GM23338 (cell line): ENCODE data around the gene RABL6. TPM values are rescaled to one million over a fixed set of nuclear protein-coding genes. Genes with fewer than 3 reads are reported as not detected.
"Not testable (repeated sequence)": the region's sequence is repeated elsewhere in the genome, so short reads cannot be mapped to it uniquely, and the experiment has no call there.

Experiments
- ATAC-seq: fragments of 200-7000 bp; cut with Tn5 transposase; 3 replicates; pipeline ENCODE4 v1.9.1; 2020
- DNase-seq: peaks from one replicate; pipeline ENCODE4 v3.0.0-alpha.2; 2015; ENCODE audit warnings: low spot score
- H2AFZ ChIP-seq: fragments of 200-600 bp; sonication (generic); 2 replicates; pipeline ENCODE4 v1.8.0; 2016; ENCODE audit warnings: antibody characterized with exemption, mild to moderate bottlenecking, moderate library complexity
- H3F3A ChIP-seq: fragments of 200-600 bp; sonication (generic); replicated peaks from 2 replicates; pipeline ENCODE4 v1.8.0; 2017; ENCODE audit warnings: antibody characterized with exemption, mixed run types, low read depth
- H3K27ac ChIP-seq: fragments of 200-600 bp; sonication (generic); 2 replicates; pipeline ENCODE4 v1.6.1; 2016; ENCODE audit warnings: low read depth
- H3K27me3 ChIP-seq: fragments of 200-600 bp; sonication (generic); 2 replicates; pipeline ENCODE4 v1.8.0; 2016; ENCODE audit warnings: mild to moderate bottlenecking, mixed run types, moderate library complexity; ENCODE audit not compliant: insufficient read depth
- H3K36me3 ChIP-seq: fragments of 200-600 bp; sonication (generic); 2 replicates; pipeline ENCODE4 v1.8.0; 2016; ENCODE audit warnings: mild to moderate bottlenecking; ENCODE audit not compliant: insufficient read depth
- H3K4me1 ChIP-seq: fragments of 200-600 bp; sonication (generic); 2 replicates; pipeline ENCODE4 v1.8.0; 2016; ENCODE audit warnings: mild to moderate bottlenecking, moderate library complexity; ENCODE audit not compliant: insufficient read depth
- H3K4me2 ChIP-seq: fragments of 200-600 bp; sonication (generic); 2 replicates; pipeline ENCODE4 v1.7.1; 2017; ENCODE audit warnings: mixed run types
- H3K4me3 ChIP-seq: fragments of 200-600 bp; sonication (generic); 2 replicates; pipeline ENCODE4 v1.6.1; 2016; ENCODE audit warnings: mixed run types
- H3K79me2 ChIP-seq: fragments of 200-600 bp; sonication (generic); replicated peaks from 2 replicates; pipeline ENCODE4 v1.8.0; 2017; ENCODE audit warnings: mild to moderate bottlenecking; ENCODE audit not compliant: insufficient read depth
- H3K9me2 ChIP-seq: fragments of 200-600 bp; sonication (generic); 2 replicates; pipeline ENCODE4 v1.8.0; 2017; ENCODE audit not compliant: insufficient read depth
- H4K20me1 ChIP-seq: fragments of 200-600 bp; sonication (generic); replicated peaks from 2 replicates; pipeline ENCODE4 v1.8.0; 2017; ENCODE audit warnings: mild to moderate bottlenecking; ENCODE audit not compliant: insufficient read depth
- H3K27ac Mint-ChIP-seq: 2 replicates; pipeline ENCODE4 v1.8.0; 2020; ENCODE audit warnings: inconsistent platforms, mild to moderate bottlenecking, moderate library complexity, mixed read lengths
- H3K27me3 Mint-ChIP-seq: 3 replicates; pipeline ENCODE4 v1.8.0; 2022; ENCODE audit warnings: low read depth, mild to moderate bottlenecking, moderate library complexity, mixed read lengths, inconsistent platforms; ENCODE audit not compliant: insufficient read depth, poor library complexity
- H3K36me3 Mint-ChIP-seq: 3 replicates; pipeline ENCODE4 v1.8.0; 2021; ENCODE audit warnings: low read depth, mild to moderate bottlenecking, inconsistent platforms, moderate library complexity, mixed read lengths
- H3K4me1 Mint-ChIP-seq: 3 replicates; pipeline ENCODE4 v1.8.0; 2020; ENCODE audit warnings: mild to moderate bottlenecking, inconsistent platforms, mixed read lengths
- H3K4me3 Mint-ChIP-seq: 3 replicates; pipeline ENCODE4 v1.8.0; 2021; ENCODE audit warnings: moderate library complexity, mild to moderate bottlenecking, inconsistent platforms, mixed read lengths
- H3K9me3 Mint-ChIP-seq: 3 replicates; pipeline ENCODE4 v1.8.0; 2020; ENCODE audit warnings: moderate library complexity, mild to moderate bottlenecking, inconsistent platforms, mixed read lengths
- EZH2phosphoT487 ChIP-seq: fragments of 200-600 bp; sonication (generic); IDR thresholded peaks from one replicate; pipeline ENCODE4 v1.8.1; 2018; ENCODE audit warnings: antibody characterized with exemption; ENCODE audit not compliant: unreplicated experiment
- JUNB ChIP-seq: IDR thresholded peaks from one replicate; pipeline ENCODE4 v1.6.1; 2016; ENCODE audit warnings: antibody characterized with exemption; ENCODE audit not compliant: unreplicated experiment
- POLR2AphosphoS5 ChIP-seq: IDR thresholded peaks from 2 replicates; pipeline ENCODE4 v1.6.1; 2016; ENCODE audit warnings: antibody characterized with exemption, low read depth
- STAT1 ChIP-seq: IDR thresholded peaks from one replicate; pipeline ENCODE4 v1.6.1; 2016; ENCODE audit warnings: antibody characterized with exemption; ENCODE audit not compliant: unreplicated experiment
- ZNF114 ChIP-seq: fragments of 250-450 bp; sonication (Bioruptor Pico); IDR thresholded peaks from 2 replicates; pipeline ENCODE4 v1.5.0; 2020; ENCODE audit warnings: mild to moderate bottlenecking, moderate library complexity
- polyA plus RNA-seq: library from polyadenylated mRNA; unstranded; fragments of >200 nt; fragmentation: Nextera tagmentation; extraction: Ambion mirVana; gene quantifications from 2 replicates; pipeline ENCODE4 v1.2.1, GENCODE V29; 2016
- total RNA-seq: library from RNA; depleted of rRNA; stranded (reverse); fragments of >200 nt; shearing (Covaris generic); gene quantifications from 2 replicates; pipeline ENCODE4 v1.2.3, GENCODE V29; 2014
- TF ChIP-seq, protein P1 (sequence below): IDR thresholded peaks from one replicate; pipeline ENCODE4 v1.6.1; 2018; ENCODE audit warnings: antibody characterized with exemption; ENCODE audit not compliant: unreplicated experiment
- TF ChIP-seq, protein P2 (sequence below): IDR thresholded peaks from 2 replicates; pipeline ENCODE4 v1.6.1; 2016; ENCODE audit warnings: antibody characterized with exemption
- TF ChIP-seq, protein P3 (sequence below), 2 experiments: fragments of 200-600 bp in 1 of 2; sonication (generic) in 1 of 2; conservative IDR thresholded peaks; 2 replicates each; pipeline versions ENCODE4 v1.5.1 to v1.6.1; 2016 to 2017; ENCODE audit warnings: antibody characterized with exemption in 2 of 2, low read depth in 2 of 2, mild to moderate bottlenecking in 2 of 2, moderate library complexity in 1 of 2

The RABL6 gene
- total and polyA plus RNA-seq, 2 experiments from 2014 or later = 59.1 to 127 TPM

DNA sequence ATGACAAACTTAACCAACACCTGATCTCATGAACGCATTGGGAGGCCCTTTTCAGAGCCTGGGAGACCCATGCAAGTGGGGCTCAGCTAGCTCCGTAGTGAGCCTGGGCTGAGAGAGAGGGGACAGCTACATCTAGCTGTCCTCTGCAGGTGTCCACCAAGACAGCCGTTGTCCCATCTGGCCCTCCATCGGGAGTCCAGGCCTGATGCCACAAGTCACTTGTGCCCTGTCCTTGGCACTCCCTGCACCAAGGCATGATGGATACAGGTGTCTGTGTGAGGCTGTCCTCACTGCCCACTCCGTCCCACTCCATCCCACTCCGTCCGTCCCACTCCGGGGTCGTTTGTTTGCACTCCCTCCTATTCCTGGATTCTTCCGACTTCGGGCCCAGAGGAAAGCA is 60.9 kb downstream of the RABL6 start:
- Histone ChIP-seq H3K4me2 (no peak overlapping the region), H3K4me1 (peaks cover 3% of the 10 kb centered on the region; the same call in 1 of the 2 replicates), H3K4me3 (no peak overlapping the region), H3K9me2 (peaks cover 4% of the 10 kb centered on the region; the same call in 1 of the 2 replicates), H3K27ac (no peak overlapping the region), H3K79me2 (peaks cover 20% of the 10 kb centered on the region), H3F3A (no peaks in the 10 kb centered on the region), H4K20me1 (peaks cover 13% of the 10 kb centered on the region), H2AFZ (no peak overlapping the region), H3K27me3 (no peaks in the 10 kb centered on the region), H3K36me3 (no peaks in the 10 kb centered on the region; the same call in 1 of the 2 replicates)
- TF ChIP-seq POLR2AphosphoS5 = no peak
- TF ChIP-seq STAT1 = no peak
- TF ChIP-seq, protein P1, sequence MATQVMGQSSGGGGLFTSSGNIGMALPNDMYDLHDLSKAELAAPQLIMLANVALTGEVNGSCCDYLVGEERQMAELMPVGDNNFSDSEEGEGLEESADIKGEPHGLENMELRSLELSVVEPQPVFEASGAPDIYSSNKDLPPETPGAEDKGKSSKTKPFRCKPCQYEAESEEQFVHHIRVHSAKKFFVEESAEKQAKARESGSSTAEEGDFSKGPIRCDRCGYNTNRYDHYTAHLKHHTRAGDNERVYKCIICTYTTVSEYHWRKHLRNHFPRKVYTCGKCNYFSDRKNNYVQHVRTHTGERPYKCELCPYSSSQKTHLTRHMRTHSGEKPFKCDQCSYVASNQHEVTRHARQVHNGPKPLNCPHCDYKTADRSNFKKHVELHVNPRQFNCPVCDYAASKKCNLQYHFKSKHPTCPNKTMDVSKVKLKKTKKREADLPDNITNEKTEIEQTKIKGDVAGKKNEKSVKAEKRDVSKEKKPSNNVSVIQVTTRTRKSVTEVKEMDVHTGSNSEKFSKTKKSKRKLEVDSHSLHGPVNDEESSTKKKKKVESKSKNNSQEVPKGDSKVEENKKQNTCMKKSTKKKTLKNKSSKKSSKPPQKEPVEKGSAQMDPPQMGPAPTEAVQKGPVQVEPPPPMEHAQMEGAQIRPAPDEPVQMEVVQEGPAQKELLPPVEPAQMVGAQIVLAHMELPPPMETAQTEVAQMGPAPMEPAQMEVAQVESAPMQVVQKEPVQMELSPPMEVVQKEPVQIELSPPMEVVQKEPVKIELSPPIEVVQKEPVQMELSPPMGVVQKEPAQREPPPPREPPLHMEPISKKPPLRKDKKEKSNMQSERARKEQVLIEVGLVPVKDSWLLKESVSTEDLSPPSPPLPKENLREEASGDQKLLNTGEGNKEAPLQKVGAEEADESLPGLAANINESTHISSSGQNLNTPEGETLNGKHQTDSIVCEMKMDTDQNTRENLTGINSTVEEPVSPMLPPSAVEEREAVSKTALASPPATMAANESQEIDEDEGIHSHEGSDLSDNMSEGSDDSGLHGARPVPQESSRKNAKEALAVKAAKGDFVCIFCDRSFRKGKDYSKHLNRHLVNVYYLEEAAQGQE = no peak
- TF ChIP-seq ZNF114 (CRISPR knock-in tag) = no peak
- TF ChIP-seq, protein P2, sequence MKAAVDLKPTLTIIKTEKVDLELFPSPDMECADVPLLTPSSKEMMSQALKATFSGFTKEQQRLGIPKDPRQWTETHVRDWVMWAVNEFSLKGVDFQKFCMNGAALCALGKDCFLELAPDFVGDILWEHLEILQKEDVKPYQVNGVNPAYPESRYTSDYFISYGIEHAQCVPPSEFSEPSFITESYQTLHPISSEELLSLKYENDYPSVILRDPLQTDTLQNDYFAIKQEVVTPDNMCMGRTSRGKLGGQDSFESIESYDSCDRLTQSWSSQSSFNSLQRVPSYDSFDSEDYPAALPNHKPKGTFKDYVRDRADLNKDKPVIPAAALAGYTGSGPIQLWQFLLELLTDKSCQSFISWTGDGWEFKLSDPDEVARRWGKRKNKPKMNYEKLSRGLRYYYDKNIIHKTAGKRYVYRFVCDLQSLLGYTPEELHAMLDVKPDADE = no peak
- peaks cover 63% of the 10 kb centered on the region for H3K9me3 Mint-ChIP-seq
- no peak overlapping the region for H3K27ac Mint-ChIP-seq
- peaks cover 20% of the 10 kb centered on the region for H3K27me3 Mint-ChIP-seq
- no peak for ATAC-seq
- peaks cover 5% of the 10 kb centered on the region for H3K4me1 Mint-ChIP-seq
- DNase-seq = no peak
- H3K36me3 Mint-ChIP-seq = peaks cover 49% of the 10 kb centered on the region
- H3K4me3 Mint-ChIP-seq = no peak overlapping the region

DNA sequence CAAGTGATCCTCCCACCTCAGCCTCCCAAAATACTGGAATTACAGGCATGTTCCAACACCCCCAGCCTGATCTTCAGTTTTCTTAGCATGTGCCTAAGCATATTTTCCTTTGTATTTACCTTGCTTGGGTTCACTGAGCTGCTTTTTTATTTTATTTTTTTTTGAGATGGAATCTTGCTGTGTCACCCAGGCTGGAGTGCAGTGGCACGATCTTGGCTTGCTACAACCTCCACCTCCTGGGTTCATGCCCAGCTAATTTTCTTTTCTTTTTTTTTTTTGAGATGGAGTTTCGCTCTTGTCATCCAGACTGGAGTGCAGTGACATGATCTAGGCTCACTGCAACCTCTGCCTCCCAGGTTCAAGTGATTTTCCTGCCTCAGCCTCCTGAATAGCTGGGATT is 61.9 kb downstream of the RABL6 start:
- H3K27ac ChIP-seq, H3K4me1 Mint-ChIP-seq, H4K20me1 ChIP-seq, H3K4me3 Mint-ChIP-seq, H3K9me2 ChIP-seq, H3K36me3 ChIP-seq, H2AFZ ChIP-seq, H3K4me2 ChIP-seq, H3K27me3 ChIP-seq, H3K4me1 ChIP-seq, DNase-seq, H3F3A ChIP-seq, H3K27ac Mint-ChIP-seq, ATAC-seq, H3K4me3 ChIP-seq: not testable (repeated sequence)
- Mint-ChIP-seq H3K9me3 (peaks cover 70% of the 10 kb centered on the region), H3K36me3 (peaks cover 40% of the 10 kb centered on the region), H3K27me3 (peaks cover 19% of the 10 kb centered on the region)
- peaks cover 10% of the 10 kb centered on the region for H3K79me2 ChIP-seq

DNA sequence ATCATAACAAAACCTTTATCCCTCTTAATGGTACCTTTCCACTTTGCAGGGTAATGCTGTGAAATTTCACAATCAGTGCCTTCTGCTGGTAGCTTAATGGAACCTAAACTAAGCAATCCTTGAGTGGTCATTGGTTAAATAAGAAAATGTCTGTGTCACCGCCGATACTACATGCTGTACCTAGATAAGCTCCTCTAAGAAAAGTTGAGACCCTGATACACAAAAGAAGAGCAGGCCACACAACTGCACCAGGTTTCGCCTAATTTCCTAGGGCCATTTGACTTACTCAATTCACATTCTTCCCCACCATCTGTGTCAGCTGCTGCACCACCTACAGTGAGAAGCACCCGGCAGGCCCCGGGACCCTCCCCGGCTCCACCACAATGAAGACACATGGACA is 67.4 kb downstream of the RABL6 start:
- no peaks in the 10 kb centered on the region for H4K20me1 ChIP-seq
- peaks cover 11% of the 10 kb centered on the region for H3K36me3 Mint-ChIP-seq
- H3K9me3 Mint-ChIP-seq = peaks cover 57% of the 10 kb centered on the region
- TF ChIP-seq JUNB (no peak), EZH2phosphoT487 (no peak)
- TF ChIP-seq, protein P3, sequence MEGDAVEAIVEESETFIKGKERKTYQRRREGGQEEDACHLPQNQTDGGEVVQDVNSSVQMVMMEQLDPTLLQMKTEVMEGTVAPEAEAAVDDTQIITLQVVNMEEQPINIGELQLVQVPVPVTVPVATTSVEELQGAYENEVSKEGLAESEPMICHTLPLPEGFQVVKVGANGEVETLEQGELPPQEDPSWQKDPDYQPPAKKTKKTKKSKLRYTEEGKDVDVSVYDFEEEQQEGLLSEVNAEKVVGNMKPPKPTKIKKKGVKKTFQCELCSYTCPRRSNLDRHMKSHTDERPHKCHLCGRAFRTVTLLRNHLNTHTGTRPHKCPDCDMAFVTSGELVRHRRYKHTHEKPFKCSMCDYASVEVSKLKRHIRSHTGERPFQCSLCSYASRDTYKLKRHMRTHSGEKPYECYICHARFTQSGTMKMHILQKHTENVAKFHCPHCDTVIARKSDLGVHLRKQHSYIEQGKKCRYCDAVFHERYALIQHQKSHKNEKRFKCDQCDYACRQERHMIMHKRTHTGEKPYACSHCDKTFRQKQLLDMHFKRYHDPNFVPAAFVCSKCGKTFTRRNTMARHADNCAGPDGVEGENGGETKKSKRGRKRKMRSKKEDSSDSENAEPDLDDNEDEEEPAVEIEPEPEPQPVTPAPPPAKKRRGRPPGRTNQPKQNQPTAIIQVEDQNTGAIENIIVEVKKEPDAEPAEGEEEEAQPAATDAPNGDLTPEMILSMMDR (conservative IDR thresholded peaks at IDR 0.05; ENCODE audit: low read depth in 2 of 2) = no peak

More for the DNA sequence above, 67.4 kb downstream of the RABL6 start:
- no peak overlapping the region for H3K27ac Mint-ChIP-seq
- no peaks in the 10 kb centered on the region; the same call in 1 of the 2 replicates for H3F3A ChIP-seq
- no peaks in the 10 kb centered on the region for H3K9me2 ChIP-seq
- H3K27me3 ChIP-seq = no peaks in the 10 kb centered on the region
- H3K79me2 ChIP-seq = no peaks in the 10 kb centered on the region
- ATAC-seq = no peak
- DNase-seq = no peak
- H3K4me3 Mint-ChIP-seq = no peak overlapping the region
- H3K27ac ChIP-seq = no peak overlapping the region
- no peak overlapping the region for H2AFZ ChIP-seq
- H3K4me1 ChIP-seq = no peaks in the 10 kb centered on the region
- no peak overlapping the region for H3K4me2 ChIP-seq
- no peaks in the 10 kb centered on the region for H3K36me3 ChIP-seq
- H3K4me1 Mint-ChIP-seq = no peaks in the 10 kb centered on the region
- H3K4me3 ChIP-seq = no peak overlapping the region
- peaks cover 4% of the 10 kb centered on the region for H3K27me3 Mint-ChIP-seq
